Neuron (in vitro differentiated cells): ENCODE measurements around the gene GNG4.
"Not testable (repeated sequence)": the region's sequence is repeated elsewhere in the genome, so short reads cannot be mapped to it uniquely, and the experiment has no call there.

ENCODE experiments used
- H2AFZ ChIP-seq: one replicate; pipeline ENCODE4 v1.6.1; 2013; ENCODE audit warnings: low read depth, mild to moderate bottlenecking, inconsistent platforms, low read length, moderate library complexity
- H3K27me3 ChIP-seq: one replicate; pipeline ENCODE4 v1.6.1; 2013; ENCODE audit warnings: low read length; ENCODE audit not compliant: insufficient read depth
- H3K36me3 ChIP-seq: one replicate; pipeline ENCODE4 v1.6.1; 2013; ENCODE audit warnings: low read length; ENCODE audit not compliant: insufficient read depth
- H3K4me1 ChIP-seq: one replicate; pipeline ENCODE4 v1.6.1; 2013; ENCODE audit warnings: low read length; ENCODE audit not compliant: insufficient read depth
- H3K4me3 ChIP-seq: 2 replicates; pipeline ENCODE4 v1.5.1; 2013; ENCODE audit warnings: mild to moderate bottlenecking, low read length, moderate library complexity
- H3K9me3 ChIP-seq: one replicate; pipeline ENCODE4 v1.6.1; 2013; ENCODE audit warnings: low read length

The GNG4 gene

DNA sequence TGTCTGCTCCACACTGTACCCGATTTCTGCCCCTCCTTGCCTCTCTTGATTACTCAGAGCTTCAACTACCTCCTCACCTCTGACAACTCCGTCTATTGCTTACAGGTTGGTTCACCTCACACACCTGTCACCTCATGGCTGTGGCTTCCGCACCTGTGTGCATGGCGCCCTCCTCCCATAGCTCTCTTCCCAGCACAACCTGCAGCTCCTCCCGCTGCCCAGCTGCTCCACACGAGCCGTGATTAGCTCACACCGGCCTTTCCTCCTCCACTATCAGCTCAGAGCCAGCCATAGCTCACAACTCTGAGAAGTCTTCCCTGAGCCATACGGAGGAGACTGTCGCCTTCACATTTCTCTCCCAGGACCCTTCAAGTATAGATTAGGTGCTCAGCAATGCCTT is 67.5 kb downstream of the GNG4 start:
- Histone ChIP-seq H3K9me3 (peaks cover 14% of the 10 kb centered on the region), H3K27me3 (no peaks in the 10 kb centered on the region), H3K4me3 (no peak overlapping the region), H3K4me1 (no peaks in the 10 kb centered on the region), H2AFZ (no peak overlapping the region), H3K36me3 (peaks cover 53% of the 10 kb centered on the region)

- Histone ChIP-seq H3K4me3 (no peak overlapping the region), H3K27me3 (no peaks in the 10 kb centered on the region), H3K4me1 (no peaks in the 10 kb centered on the region), H3K36me3 (peaks cover 56% of the 10 kb centered on the region), H3K9me3 (peaks cover 14% of the 10 kb centered on the region), H2AFZ (no peak overlapping the region)
These were observed 69.7 kb downstream of the GNG4 start for GRCh38 chr1:235579891-235580290.

GRCh38 chr1:235575597-235575996 is 74.0 kb downstream of the GNG4 start:
- H3K27me3 ChIP-seq, result no peaks in the 10 kb centered on the region
- H2AFZ ChIP-seq, result no peak overlapping the region
- H3K4me1 ChIP-seq, result no peaks in the 10 kb centered on the region
- H3K4me3 ChIP-seq, result no peak overlapping the region
- H3K9me3 ChIP-seq, result peaks cover 9% of the 10 kb centered on the region
- peaks cover 32% of the 10 kb centered on the region for H3K36me3 ChIP-seq

- H3K36me3 ChIP-seq, result peaks cover 25% of the 10 kb centered on the region
- no peaks in the 10 kb centered on the region for H3K27me3 ChIP-seq
- no peak overlapping the region for H3K4me3 ChIP-seq
- no peaks in the 10 kb centered on the region for H3K4me1 ChIP-seq
- no peak overlapping the region for H2AFZ ChIP-seq
- no peaks in the 10 kb centered on the region for H3K9me3 ChIP-seq
These were observed 75.7 kb downstream of the GNG4 start for GRCh38 chr1:235573880-235574279.

GRCh38 chr1:235572971-235573370 is 76.6 kb downstream of the GNG4 start:
- H3K4me3 ChIP-seq, H3K9me3 ChIP-seq, H2AFZ ChIP-seq, H3K27me3 ChIP-seq, H3K4me1 ChIP-seq: not testable (repeated sequence)
- peaks cover 19% of the 10 kb centered on the region for H3K36me3 ChIP-seq

DNA sequence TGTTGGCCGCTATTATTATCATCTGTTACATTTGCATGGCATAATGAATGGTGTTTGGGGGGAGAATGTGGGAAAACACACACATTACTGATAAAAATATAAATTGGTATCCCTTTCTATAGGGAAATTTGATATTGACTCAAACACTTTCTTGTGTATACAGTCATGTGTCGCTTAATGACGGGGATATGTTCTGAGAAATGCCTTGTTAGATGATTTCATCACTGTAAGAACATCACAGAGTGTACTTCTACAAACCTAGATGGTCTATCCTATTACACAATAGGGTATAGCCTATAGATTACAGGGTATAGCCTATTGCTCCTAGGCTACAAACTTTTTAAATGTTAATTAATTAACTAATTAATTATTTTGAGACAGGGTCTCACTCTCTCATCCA is 78.1 kb downstream of the GNG4 start:
- H3K36me3 ChIP-seq, result peaks cover 10% of the 10 kb centered on the region
- no peak overlapping the region for H3K4me3 ChIP-seq
- H2AFZ ChIP-seq, result no peak overlapping the region
- H3K4me1 ChIP-seq, result no peaks in the 10 kb centered on the region
- H3K27me3 ChIP-seq, result no peaks in the 10 kb centered on the region
- no peaks in the 10 kb centered on the region for H3K9me3 ChIP-seq

DNA sequence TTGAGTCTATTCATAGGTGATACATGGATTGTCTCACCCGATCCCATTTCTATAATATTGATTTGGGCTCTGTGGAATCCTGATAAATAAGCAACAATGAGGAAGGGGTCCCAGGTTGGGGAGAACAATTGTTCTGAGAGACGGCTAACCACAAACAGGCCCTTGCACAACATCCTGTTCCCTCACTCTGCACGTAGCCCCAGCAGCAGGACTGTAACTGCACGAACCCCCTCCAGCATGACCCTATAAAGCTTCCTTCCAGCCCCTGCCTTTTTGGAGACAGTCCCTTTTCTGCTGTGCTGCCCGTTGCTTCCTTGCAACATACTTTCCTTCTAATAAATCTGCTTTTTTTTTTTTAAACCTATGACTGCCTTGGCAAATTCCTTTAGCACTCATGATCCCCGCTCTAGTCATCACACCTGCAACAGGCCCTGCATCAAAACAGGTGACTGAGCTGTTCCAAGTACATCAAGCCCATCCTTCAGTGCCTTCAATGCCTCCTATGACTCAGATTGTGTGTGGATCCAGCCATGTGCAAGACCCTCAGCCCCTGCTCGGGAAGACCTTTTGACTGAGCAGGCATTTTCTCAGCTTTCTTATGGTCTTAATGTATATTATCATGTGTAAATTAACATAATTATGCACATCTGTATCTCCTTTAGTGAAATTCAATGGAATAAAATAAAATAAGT is 81.6 kb downstream of the GNG4 start:
- no peak overlapping the region for H2AFZ ChIP-seq
- H3K4me3 ChIP-seq, result no peak overlapping the region
- H3K4me1 ChIP-seq, result no peaks in the 10 kb centered on the region
- no peaks in the 10 kb centered on the region for H3K27me3 ChIP-seq
- H3K9me3 ChIP-seq, result no peaks in the 10 kb centered on the region
- peaks cover 12% of the 10 kb centered on the region for H3K36me3 ChIP-seq

DNA sequence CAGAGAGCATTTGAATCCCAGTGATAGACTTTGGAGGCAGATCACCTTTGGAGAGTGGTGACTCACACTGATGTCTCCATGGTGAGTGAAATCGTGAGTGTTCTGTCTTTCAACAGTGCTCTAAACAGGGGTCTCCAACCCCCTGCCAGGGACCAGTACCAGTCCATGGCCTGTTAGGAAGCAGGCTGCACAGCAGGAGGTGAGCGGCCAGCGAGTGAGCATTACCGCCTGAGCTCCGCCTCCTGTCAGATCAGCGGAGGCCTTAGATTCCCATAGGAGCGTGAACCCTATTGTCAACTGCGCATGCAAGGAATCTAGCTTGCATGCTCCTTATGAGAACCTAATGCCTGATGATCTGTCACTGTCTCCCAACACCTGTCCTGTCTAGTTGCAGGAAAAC is 83.5 kb downstream of the GNG4 start:
- H3K4me1 ChIP-seq, result no peaks in the 10 kb centered on the region
- peaks cover 10% of the 10 kb centered on the region for H3K36me3 ChIP-seq
- H3K27me3 ChIP-seq, result no peaks in the 10 kb centered on the region
- no peaks in the 10 kb centered on the region for H3K9me3 ChIP-seq
- no peak overlapping the region for H2AFZ ChIP-seq
- H3K4me3 ChIP-seq, result no peak overlapping the region

- Histone ChIP-seq H2AFZ (no peak overlapping the region), H3K9me3 (no peaks in the 10 kb centered on the region), H3K4me3 (no peak overlapping the region), H3K4me1 (no peaks in the 10 kb centered on the region), H3K27me3 (no peaks in the 10 kb centered on the region), H3K36me3 (peaks cover 6% of the 10 kb centered on the region)
These were observed 86.0 kb downstream of the GNG4 start for GRCh38 chr1:235563513-235564061.

- Histone ChIP-seq H3K27me3 (no peaks in the 10 kb centered on the region), H3K9me3 (no peaks in the 10 kb centered on the region), H3K4me1 (no peaks in the 10 kb centered on the region), H2AFZ (no peak overlapping the region), H3K36me3 (peaks cover 6% of the 10 kb centered on the region), H3K4me3 (no peak overlapping the region)
These were observed 87.0 kb downstream of the GNG4 start for GRCh38 chr1:235562589-235562988.

DNA sequence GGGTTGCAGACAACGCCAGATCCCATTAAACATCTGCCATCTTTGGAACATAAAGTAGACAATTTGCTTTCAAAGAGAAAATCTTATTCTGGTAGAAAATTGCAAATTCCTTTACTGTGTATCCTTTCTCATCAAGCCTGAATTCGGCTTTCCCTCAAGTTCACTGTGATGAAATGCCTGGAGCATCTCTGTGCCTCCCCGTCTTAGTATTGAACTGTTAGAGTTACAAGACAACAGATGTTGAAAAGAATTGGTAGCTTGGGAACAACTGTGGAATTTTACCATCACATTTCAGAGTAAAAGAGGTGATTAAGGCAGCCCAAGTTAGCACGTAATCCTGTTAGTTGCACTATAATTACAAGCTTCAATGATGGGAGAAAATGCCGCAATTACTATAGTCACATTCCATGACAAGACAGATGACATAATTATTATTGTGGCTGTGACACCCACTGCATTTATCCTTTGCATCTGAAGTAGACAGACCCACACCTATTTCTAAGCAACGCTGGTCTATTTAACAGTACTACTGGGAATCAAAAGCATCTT is 90.9 kb downstream of the GNG4 start:
- Histone ChIP-seq H3K27me3 (no peaks in the 10 kb centered on the region), H3K4me1 (no peaks in the 10 kb centered on the region), H3K9me3 (peaks cover 2% of the 10 kb centered on the region), H3K4me3 (no peak overlapping the region), H2AFZ (no peak overlapping the region), H3K36me3 (peaks cover 3% of the 10 kb centered on the region)

- H2AFZ ChIP-seq, result no peak overlapping the region
- H3K4me1 ChIP-seq, result no peaks in the 10 kb centered on the region
- no peak overlapping the region for H3K4me3 ChIP-seq
- H3K27me3 ChIP-seq, result no peaks in the 10 kb centered on the region
- H3K36me3 ChIP-seq, result no peaks in the 10 kb centered on the region
- H3K9me3 ChIP-seq, result peaks cover 2% of the 10 kb centered on the region
These were observed 92.1 kb downstream of the GNG4 start for GRCh38 chr1:235557495-235557894.

DNA sequence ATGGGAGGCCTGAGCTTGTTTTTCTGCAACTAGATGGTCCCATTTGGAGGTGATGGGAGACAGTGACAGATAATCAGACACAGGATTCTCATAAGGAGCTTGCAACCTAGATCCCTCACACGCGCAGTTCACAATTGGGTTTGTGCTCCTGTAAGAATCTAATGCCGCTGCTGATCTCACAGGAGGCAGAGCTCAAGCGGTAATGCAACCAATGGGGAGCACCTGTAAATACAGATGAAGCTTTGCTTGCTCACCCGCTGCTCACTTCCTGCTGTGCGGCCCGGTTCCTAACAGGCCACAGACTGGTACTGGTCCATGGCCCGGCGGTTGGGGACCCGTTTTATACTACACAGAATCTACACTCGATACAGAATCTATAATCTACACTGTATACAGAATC is 92.8 kb downstream of the GNG4 start:
- H3K9me3 ChIP-seq, result peaks cover 2% of the 10 kb centered on the region
- no peak overlapping the region for H3K4me3 ChIP-seq
- no peak overlapping the region for H2AFZ ChIP-seq
- no peaks in the 10 kb centered on the region for H3K27me3 ChIP-seq
- H3K36me3 ChIP-seq, result no peaks in the 10 kb centered on the region
- no peaks in the 10 kb centered on the region for H3K4me1 ChIP-seq
